Stimulated activated naive CD8-positive, alpha-beta T cell treated with anti-CD3 and anti-CD28 coated beads, Interleukin-15, Interleukin-2, amounts not matched to agents 100 ng/mL and 50 ng/mL, for 24 hours (primary cell): ENCODE data around the gene VAV3.
"Not testable (repeated sequence)": the region's sequence is repeated elsewhere in the genome, so short reads cannot be mapped to it uniquely, and the experiment has no call there.

Experiments
- H3K27ac Mint-ChIP-seq: one replicate; pipeline ENCODE4 v1.8.0; 2021; ENCODE audit warnings: mild to moderate bottlenecking, mixed read lengths
- H3K27me3 Mint-ChIP-seq: one replicate; pipeline ENCODE4 v1.8.0; 2021; ENCODE audit warnings: mixed read lengths
- H3K36me3 Mint-ChIP-seq: one replicate; pipeline ENCODE4 v1.8.0; 2021; ENCODE audit warnings: low read depth, mixed read lengths
- H3K4me1 Mint-ChIP-seq: one replicate; pipeline ENCODE4 v1.8.0; 2021; ENCODE audit warnings: low read depth, mixed read lengths
- H3K4me3 Mint-ChIP-seq: one replicate; pipeline ENCODE4 v1.8.0; 2021; ENCODE audit warnings: mild to moderate bottlenecking, mixed read lengths
- H3K9me3 Mint-ChIP-seq: one replicate; pipeline ENCODE4 v1.8.0; 2021; ENCODE audit warnings: mixed read lengths

The VAV3 gene

DNA sequence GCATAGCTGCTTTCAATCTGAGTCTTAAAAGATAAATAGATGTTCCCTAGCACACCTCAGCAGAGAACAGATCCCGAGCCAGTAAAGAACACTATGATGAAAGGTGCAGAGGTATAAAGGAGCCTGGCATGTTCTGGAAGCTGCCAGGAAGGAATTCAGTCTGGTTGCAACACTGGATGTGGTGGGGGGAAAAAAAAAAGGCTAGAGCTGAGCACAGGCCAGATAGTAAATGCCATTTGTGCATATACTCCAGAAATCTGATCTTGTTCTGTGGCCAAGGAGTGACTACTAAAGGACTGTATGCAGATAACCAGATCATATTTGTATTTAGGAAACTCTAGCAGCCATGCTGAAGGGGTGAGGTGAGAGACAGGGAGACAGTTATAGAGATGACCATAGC, 240.3 kb downstream of the VAV3 start:
- Mint-ChIP-seq H3K4me3 (no peak overlapping the region), H3K27ac (no peak overlapping the region), H3K9me3 (no peaks in the 10 kb centered on the region), H3K4me1 (no peaks in the 10 kb centered on the region), H3K36me3 (peaks cover 15% of the 10 kb centered on the region), H3K27me3 (no peaks in the 10 kb centered on the region)

DNA sequence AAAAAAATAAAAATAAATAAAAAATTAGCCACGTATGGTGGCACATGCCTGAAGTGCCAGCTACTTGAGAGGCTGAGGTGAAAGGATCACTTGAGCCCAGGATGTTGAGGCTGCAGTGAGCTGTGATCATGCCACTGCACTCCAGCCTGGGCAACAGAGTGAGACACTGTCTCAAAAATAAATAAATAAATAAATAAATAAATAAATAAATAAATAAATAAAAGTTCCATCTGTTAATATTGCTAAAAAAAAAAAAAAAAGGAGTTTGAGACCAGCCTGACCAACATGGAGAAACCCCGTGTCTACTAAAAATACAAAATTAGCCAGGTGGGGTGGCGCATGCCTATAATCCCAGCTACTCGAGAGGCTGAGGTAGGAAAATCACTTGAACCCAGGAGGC, 244.8 kb downstream of the VAV3 start:
- H3K36me3 Mint-ChIP-seq, H3K9me3 Mint-ChIP-seq: not testable (repeated sequence)

DNA sequence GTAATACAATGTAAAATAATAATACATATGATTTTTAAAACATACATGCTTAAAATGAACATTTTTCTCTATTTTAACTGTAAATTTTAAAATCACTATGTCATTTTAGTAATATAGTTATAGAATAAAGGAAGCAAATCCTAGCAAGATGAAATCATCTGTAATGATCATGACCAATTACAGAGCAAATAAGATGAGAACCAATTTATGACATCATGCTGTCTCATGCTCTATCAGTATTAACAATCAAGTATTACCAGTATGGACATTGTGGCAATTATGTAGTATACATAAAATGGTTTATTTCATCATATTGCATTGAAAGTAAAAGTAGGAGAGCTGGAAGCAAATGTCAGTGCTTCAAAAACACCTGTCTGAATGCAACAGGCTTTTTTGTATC, 255.0 kb downstream of the VAV3 start:
- H3K4me3 Mint-ChIP-seq: no peak overlapping the region
- H3K27me3 Mint-ChIP-seq: no peaks in the 10 kb centered on the region
- peaks cover 4% of the 10 kb centered on the region for H3K9me3 Mint-ChIP-seq
- H3K36me3 Mint-ChIP-seq: peaks cover 11% of the 10 kb centered on the region
- H3K27ac Mint-ChIP-seq: no peak overlapping the region
- no peaks in the 10 kb centered on the region for H3K4me1 Mint-ChIP-seq

More for the DNA sequence above, 244.8 kb downstream of the VAV3 start:
- not testable (repeated sequence) for H3K4me3 Mint-ChIP-seq, H3K27ac Mint-ChIP-seq, H3K4me1 Mint-ChIP-seq, H3K27me3 Mint-ChIP-seq

DNA sequence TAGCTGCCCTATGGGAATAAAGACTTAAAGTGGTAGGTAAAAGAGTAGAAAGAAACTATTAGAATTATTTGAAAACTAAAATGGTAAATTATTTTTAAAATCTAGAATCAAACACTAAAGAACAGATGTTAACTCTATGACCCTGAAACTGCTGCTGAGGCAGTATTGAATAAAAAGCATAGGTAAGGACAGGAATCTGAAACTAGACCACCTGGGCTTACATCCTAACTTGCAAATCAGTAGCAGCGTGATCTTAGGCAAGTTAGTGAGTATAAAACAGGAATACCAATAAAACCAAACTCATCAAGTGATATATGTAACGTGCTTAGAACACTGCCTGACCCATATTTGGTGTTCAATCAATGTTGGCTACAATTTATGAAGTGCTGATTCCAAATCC, 257.9 kb downstream of the VAV3 start:
- Mint-ChIP-seq H3K27ac (no peak overlapping the region), H3K4me3 (no peak overlapping the region), H3K27me3 (no peaks in the 10 kb centered on the region), H3K36me3 (peaks cover 28% of the 10 kb centered on the region), H3K9me3 (peaks cover 4% of the 10 kb centered on the region), H3K4me1 (no peaks in the 10 kb centered on the region)

- Mint-ChIP-seq H3K4me3 (no peak overlapping the region), H3K9me3 (no peaks in the 10 kb centered on the region), H3K36me3 (peaks cover 32% of the 10 kb centered on the region), H3K27ac (no peak overlapping the region), H3K4me1 (no peaks in the 10 kb centered on the region), H3K27me3 (no peaks in the 10 kb centered on the region)
Measured at GRCh38 chr1:107706182-107706581, 258.8 kb downstream of the VAV3 start.

DNA sequence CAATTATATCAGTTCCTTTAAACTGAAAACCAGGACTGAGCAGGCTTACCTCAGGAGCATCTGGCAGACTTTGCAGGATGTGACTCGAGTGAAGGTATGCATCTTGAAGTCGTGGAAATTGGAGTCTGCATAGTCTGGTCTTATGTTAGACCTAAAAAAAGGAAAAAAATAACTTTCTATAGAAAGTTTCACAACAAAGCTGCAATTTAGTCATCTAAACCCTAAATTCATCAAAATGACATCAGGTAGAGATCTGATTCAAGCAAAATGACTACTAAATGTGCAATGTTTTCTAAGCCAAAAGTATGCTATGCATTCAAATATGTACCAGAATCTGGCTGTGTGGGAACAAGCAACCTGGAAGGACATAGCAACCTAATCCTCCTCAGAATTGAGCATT, 260.1 kb downstream of the VAV3 start:
- no peaks in the 10 kb centered on the region for H3K9me3 Mint-ChIP-seq
- no peak overlapping the region for H3K4me3 Mint-ChIP-seq
- H3K36me3 Mint-ChIP-seq: peaks cover 31% of the 10 kb centered on the region
- H3K27ac Mint-ChIP-seq: no peak overlapping the region
- H3K27me3 Mint-ChIP-seq: no peaks in the 10 kb centered on the region
- no peaks in the 10 kb centered on the region for H3K4me1 Mint-ChIP-seq

DNA sequence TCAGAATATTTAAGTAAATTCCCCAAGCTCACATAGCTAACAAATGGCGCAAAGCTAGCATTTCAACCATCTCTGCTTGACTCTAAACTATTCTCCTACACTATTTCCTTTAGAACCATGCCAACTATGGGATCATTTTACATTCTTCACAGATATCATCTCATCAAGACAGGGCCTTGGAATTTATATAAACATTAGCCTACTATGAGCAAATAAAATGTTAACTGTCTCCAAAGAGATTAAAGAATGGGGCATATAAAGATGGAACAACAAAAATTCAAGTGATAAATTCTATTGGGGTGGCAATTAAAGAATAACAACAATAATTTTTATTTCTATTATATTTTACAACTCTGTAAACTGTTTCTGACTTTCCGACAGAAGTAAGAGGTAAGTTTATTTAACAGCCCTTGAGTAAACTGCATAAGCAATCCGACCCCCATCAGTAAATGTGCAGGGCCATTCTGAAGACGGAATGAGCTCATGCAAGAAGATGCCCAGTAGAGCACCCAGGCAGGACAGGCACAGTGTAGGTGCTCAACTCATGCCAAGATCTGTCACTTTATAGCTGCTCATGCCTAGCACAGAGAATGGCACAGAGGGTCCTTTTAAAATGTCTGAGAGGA, 261.9 kb downstream of the VAV3 start:
- Mint-ChIP-seq H3K4me1 (no peaks in the 10 kb centered on the region), H3K9me3 (no peaks in the 10 kb centered on the region), H3K36me3 (peaks cover 31% of the 10 kb centered on the region), H3K27ac (no peak overlapping the region), H3K27me3 (no peaks in the 10 kb centered on the region), H3K4me3 (no peak overlapping the region)

DNA sequence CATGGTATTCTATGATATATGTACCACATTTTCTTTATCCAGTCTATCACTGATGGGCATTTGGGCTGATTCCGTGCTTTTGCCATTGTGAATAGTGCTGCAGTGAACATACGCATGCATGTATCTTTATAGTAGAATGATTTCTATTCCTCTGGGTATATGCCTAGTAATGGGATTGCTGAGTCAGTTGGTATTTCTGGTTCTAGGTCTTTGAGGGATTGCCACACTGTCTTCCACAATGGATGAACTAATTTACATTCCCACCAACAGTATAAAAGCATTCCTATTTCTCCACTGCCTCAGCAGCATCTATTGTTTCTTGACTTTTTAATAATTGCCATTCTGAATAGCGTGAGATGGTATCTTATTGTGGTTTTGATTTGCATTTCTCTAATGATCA, 264.3 kb downstream of the VAV3 start:
- H3K4me3 Mint-ChIP-seq, H3K27ac Mint-ChIP-seq, H3K9me3 Mint-ChIP-seq, H3K27me3 Mint-ChIP-seq: not testable (repeated sequence)
- Mint-ChIP-seq H3K4me1 (peaks cover 10% of the 10 kb centered on the region), H3K36me3 (peaks cover 41% of the 10 kb centered on the region)

GRCh38 chr1:107698161-107698560, 266.8 kb downstream of the VAV3 start:
- Mint-ChIP-seq H3K4me3 (no peak overlapping the region), H3K27ac (no peak overlapping the region), H3K27me3 (no peaks in the 10 kb centered on the region), H3K36me3 (peaks cover 30% of the 10 kb centered on the region), H3K9me3 (no peaks in the 10 kb centered on the region), H3K4me1 (peaks cover 20% of the 10 kb centered on the region)

- Mint-ChIP-seq H3K36me3 (peaks cover 16% of the 10 kb centered on the region), H3K9me3 (no peaks in the 10 kb centered on the region), H3K27me3 (no peaks in the 10 kb centered on the region), H3K4me3 (no peak overlapping the region), H3K27ac (no peak overlapping the region), H3K4me1 (peaks cover 20% of the 10 kb centered on the region)
Measured at GRCh38 chr1:107695341-107695740, 269.6 kb downstream of the VAV3 start.

DNA sequence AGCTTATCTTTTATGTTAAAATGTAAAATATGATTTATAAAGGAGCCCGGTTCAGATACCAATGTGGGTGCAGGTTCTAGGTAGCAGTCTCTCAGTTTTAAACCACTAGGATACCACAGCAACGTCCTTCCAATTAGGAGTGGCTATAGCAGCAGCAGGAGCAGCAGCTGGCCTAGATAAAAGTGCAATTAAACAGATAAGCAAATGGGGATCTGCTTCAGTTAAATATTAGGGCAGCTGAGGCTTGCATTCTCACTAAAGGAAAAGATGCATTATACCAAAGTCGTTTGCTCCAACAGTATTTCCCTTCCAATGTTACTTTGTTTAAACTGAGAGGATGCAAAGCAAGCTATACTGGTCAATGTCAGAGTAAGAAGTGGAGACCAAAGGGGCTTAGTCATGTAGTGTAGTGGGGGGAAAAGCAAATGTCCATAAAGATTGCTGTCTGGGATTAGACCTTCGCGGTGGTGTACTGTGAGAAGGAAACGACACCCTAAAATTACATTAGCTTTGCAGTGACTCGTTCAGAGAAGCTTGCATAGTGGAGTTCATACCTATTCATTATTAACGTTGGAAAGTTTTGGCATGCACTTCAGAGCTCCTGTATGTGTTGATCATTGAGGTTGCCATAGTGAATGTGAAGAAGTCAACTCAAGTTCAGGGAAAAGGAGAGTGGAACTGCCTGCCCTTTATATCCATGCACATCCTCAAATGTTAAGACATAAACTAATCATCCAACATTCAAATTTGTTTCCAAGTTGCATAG, 272.2 kb downstream of the VAV3 start:
- Mint-ChIP-seq H3K9me3 (no peaks in the 10 kb centered on the region), H3K4me3 (no peak overlapping the region), H3K27ac (no peak overlapping the region), H3K4me1 (peaks cover 20% of the 10 kb centered on the region), H3K36me3 (peaks cover 15% of the 10 kb centered on the region), H3K27me3 (no peaks in the 10 kb centered on the region)

- Mint-ChIP-seq H3K4me3 (no peak overlapping the region), H3K9me3 (no peaks in the 10 kb centered on the region), H3K27me3 (no peaks in the 10 kb centered on the region), H3K4me1 (peaks cover 12% of the 10 kb centered on the region), H3K27ac (no peak overlapping the region), H3K36me3 (peaks cover 7% of the 10 kb centered on the region)
Measured at GRCh38 chr1:107691540-107691939, 273.4 kb downstream of the VAV3 start.

DNA sequence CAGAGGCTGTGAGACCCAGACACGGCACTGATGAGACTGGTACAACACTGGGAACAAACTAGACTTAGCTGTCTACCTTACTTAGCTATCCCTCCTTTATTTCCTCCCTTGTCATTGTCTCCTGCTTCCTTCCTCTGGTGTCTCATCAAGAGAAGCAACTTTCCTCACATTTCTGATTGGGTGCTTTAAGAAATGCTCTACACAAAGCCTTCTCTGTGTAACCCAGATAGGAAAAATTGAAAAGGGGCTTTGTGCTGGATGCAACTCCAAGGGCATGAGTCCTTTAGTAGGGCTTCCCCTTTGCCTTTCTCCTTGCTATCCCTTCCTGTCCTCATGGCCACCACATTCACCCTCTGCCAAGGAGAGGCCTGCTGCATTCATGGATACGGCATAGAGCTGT, 274.5 kb downstream of the VAV3 start:
- Mint-ChIP-seq H3K36me3 (peaks cover 5% of the 10 kb centered on the region), H3K9me3 (no peaks in the 10 kb centered on the region), H3K27ac (no peak overlapping the region), H3K27me3 (no peaks in the 10 kb centered on the region), H3K4me3 (no peak overlapping the region), H3K4me1 (peaks cover 8% of the 10 kb centered on the region)

GRCh38 chr1:107689733-107690132, 275.2 kb downstream of the VAV3 start:
- H3K27me3 Mint-ChIP-seq: no peaks in the 10 kb centered on the region
- peaks cover 5% of the 10 kb centered on the region for H3K36me3 Mint-ChIP-seq
- no peak overlapping the region for H3K4me3 Mint-ChIP-seq
- no peak overlapping the region for H3K27ac Mint-ChIP-seq
- no peaks in the 10 kb centered on the region for H3K9me3 Mint-ChIP-seq
- H3K4me1 Mint-ChIP-seq: peaks cover under 1% of the 10 kb centered on the region

- no peaks in the 10 kb centered on the region for H3K27me3 Mint-ChIP-seq
- H3K4me1 Mint-ChIP-seq: no peaks in the 10 kb centered on the region
- H3K9me3 Mint-ChIP-seq: no peaks in the 10 kb centered on the region
- peaks cover 5% of the 10 kb centered on the region for H3K36me3 Mint-ChIP-seq
- H3K4me3 Mint-ChIP-seq: no peak overlapping the region
- no peak overlapping the region for H3K27ac Mint-ChIP-seq
Measured at GRCh38 chr1:107689159-107689558, 275.8 kb downstream of the VAV3 start.
